Measurements from ENCODE around the gene KRTAP5-2. TPM values are rescaled to one million over a fixed set of nuclear protein-coding genes. Genes with fewer than 3 reads are reported as not detected.

Gene KRTAP5-2
- total and polyA plus RNA-seq, 2 experiments from 2014 or later, result not detected

GRCh38 chr11:1560649-1561251 is 37.3 kb downstream of the KRTAP5-2 start:
- Histone ChIP-seq H3K27ac (no peak overlapping the region), H3K9me2 (ENCODE audit: insufficient read depth) (no peaks in the 10 kb centered on the region), H3F3A (ENCODE audit: insufficient read depth) (no peaks in the 10 kb centered on the region), H4K20me1 (ENCODE audit: insufficient read depth) (no peaks in the 10 kb centered on the region), H3K79me2 (ENCODE audit: insufficient read depth) (no peaks in the 10 kb centered on the region), H3K27me3 (replicated peaks; ENCODE audit: insufficient read depth) (no peaks in the 10 kb centered on the region), H3K36me3 (ENCODE audit: low read depth) (no peaks in the 10 kb centered on the region), H2AFZ (no peak overlapping the region), H3K4me2 (ENCODE audit: unreplicated experiment) (no peak overlapping the region), H3K4me3 (no peak overlapping the region), H3K9me3 (ENCODE audit: low read depth) (no peaks in the 10 kb centered on the region), H3K4me1 (ENCODE audit: insufficient read depth) (peaks cover 13% of the 10 kb centered on the region), H3K9ac (no peak overlapping the region)
- in situ Hi-C loops (cut with MboI), result no loop called here
- 79 to 83% methylated on average over 8 of the region's 8 CpGs for WGBS, 2 experiments (ENCODE audit: low coverage in 1 of 2, low lambda C conversion rate in 2 of 2, missing lambda C conversion rate in 2 of 2)
- TF ChIP-seq EZH2phosphoT487 (IDR thresholded peaks at IDR 0.05; ENCODE audit: insufficient read depth, low read depth) (no peak), EZH2 (IDR thresholded peaks at IDR 0.05; ENCODE audit: insufficient read depth, poor library complexity, severe bottlenecking) (no peak)
- DNase-seq, result no peak

DNA sequence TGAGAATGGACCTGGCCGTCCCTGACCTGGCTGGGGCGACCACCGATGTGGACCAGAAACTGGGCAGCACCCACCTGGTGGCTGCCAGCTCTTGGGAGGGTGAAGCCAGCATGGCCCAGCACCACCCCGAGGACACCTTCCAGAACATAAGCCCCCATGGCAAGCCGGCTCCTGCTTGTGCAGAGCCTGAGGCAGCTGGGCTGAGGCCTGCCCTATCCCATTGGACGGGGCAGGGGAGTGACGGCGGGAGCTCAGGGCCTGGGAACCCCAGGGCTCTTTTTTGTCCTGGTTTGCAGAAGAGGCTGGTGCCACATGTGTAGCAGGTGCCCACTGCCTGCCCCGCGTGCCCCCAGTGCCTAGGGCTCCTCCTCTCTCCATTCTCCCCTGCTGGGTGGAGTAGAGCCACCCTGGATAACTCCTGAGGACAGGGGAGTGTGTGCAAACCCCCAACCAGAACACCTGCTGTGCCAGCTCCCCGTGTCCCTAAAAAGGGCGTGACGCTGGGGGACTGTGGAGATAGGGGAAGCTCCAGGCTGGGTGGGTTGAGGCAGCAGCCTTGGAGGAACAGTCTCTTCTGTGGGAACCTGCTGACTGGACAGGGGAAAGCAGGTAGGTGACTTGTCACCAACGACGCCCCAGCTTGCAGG is 38.0 kb downstream of the KRTAP5-2 start:
- H3F3A ChIP-seq (ENCODE audit: insufficient read depth), result no peaks in the 10 kb centered on the region
- H3K27me3 ChIP-seq (replicated peaks; ENCODE audit: insufficient read depth), result no peaks in the 10 kb centered on the region
- in situ Hi-C loops (cut with MboI), result no loop called here
- TF ChIP-seq EZH2phosphoT487 (IDR thresholded peaks at IDR 0.05; ENCODE audit: insufficient read depth, low read depth) (no peak), EZH2 (IDR thresholded peaks at IDR 0.05; ENCODE audit: insufficient read depth, poor library complexity, severe bottlenecking) (no peak)
- WGBS, 2 experiments (ENCODE audit: low coverage in 1 of 2, low lambda C conversion rate in 2 of 2, missing lambda C conversion rate in 2 of 2), result 63 to 65% methylated on average over 14 to 15 of the region's 15 CpGs
- H3K27ac ChIP-seq, result no peak overlapping the region
- H3K4me2 ChIP-seq (ENCODE audit: unreplicated experiment), result no peak overlapping the region
- H3K9me2 ChIP-seq (ENCODE audit: insufficient read depth), result no peaks in the 10 kb centered on the region
- H3K4me1 ChIP-seq (ENCODE audit: insufficient read depth), result peaks cover 13% of the 10 kb centered on the region
- no peak overlapping the region for H3K4me3 ChIP-seq
- no peaks in the 10 kb centered on the region for H3K79me2 ChIP-seq (ENCODE audit: insufficient read depth)
- H4K20me1 ChIP-seq (ENCODE audit: insufficient read depth), result no peaks in the 10 kb centered on the region
- H2AFZ ChIP-seq, result no peak overlapping the region
- no peaks in the 10 kb centered on the region for H3K36me3 ChIP-seq (ENCODE audit: low read depth)
- no peaks in the 10 kb centered on the region for H3K9me3 ChIP-seq (ENCODE audit: low read depth)
- no peak overlapping the region for H3K9ac ChIP-seq
- no peak for DNase-seq

DNA sequence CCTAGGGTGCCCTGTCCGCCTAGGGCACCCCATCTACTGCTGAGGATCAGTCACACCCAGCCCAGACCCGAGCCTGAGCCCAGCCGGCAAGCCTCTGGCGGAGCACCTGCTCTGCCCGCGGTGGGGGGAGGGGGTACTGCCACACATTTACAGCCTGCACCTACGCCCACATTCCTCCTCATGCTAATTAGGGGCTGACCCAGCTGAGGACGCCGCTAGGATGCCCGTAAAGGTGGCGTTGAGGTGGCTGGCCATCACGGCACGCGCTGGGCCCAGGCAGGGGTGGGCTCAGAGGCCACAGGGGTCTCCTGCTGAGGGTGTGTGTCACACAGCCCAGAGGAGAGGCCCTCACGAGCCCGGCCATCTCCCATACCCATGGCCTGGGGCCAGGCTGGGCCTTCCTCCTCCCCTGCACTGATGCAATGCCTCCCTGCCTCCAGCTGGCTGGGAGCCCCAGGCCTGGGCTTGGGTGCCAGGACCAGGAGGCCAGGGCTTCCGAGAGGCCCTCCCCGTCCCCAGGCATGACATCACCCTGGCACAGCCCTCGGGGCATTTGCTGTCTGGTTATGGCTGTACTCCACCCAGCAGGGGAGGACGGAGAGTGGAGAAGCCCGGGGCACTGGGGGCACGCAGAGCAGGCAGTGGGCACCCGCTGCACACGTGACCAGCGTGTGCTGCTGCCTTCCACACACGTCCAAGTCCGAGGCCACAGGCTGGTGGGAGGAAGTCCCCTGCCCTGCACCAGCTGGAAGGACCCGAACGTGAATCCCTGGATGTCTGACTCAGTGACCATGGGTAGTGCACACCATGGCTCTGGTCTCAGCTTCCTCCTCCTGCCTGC is 38.8 kb downstream of the KRTAP5-2 start:
- 0 out of 2 replicates have a peak overlapping the region, but pooled peaks have one; percentile 22 for H3K27ac ChIP-seq
- H2AFZ ChIP-seq, result peak overlapping the region; percentile 40; the same call in 1 of the 2 replicates
- H3K4me3 ChIP-seq, result no peak overlapping the region
- no peak for TF ChIP-seq EZH2phosphoT487 (IDR thresholded peaks at IDR 0.05; ENCODE audit: insufficient read depth, low read depth)
- no peak for TF ChIP-seq EZH2 (IDR thresholded peaks at IDR 0.05; ENCODE audit: insufficient read depth, poor library complexity, severe bottlenecking)
- 21 to 24% methylated on average over 25 to 28 of the region's 29 CpGs for WGBS, 2 experiments (ENCODE audit: low coverage in 1 of 2, low lambda C conversion rate in 2 of 2, missing lambda C conversion rate in 2 of 2)
- H3K79me2 ChIP-seq (ENCODE audit: insufficient read depth), result no peaks in the 10 kb centered on the region
- no peaks in the 10 kb centered on the region for H3K36me3 ChIP-seq (ENCODE audit: low read depth)
- H4K20me1 ChIP-seq (ENCODE audit: insufficient read depth), result no peaks in the 10 kb centered on the region
- peak; percentile 89 for DNase-seq
- H3K9me3 ChIP-seq (ENCODE audit: low read depth), result no peaks in the 10 kb centered on the region
- H3K9ac ChIP-seq, result peak overlapping the region; percentile 35; the same call in 1 of the 2 replicates
- no peak overlapping the region for H3K4me2 ChIP-seq (ENCODE audit: unreplicated experiment)
- no peaks in the 10 kb centered on the region for H3F3A ChIP-seq (ENCODE audit: insufficient read depth)
- H3K27me3 ChIP-seq (replicated peaks; ENCODE audit: insufficient read depth), result no peaks in the 10 kb centered on the region
- H3K9me2 ChIP-seq (ENCODE audit: insufficient read depth), result no peaks in the 10 kb centered on the region
- in situ Hi-C loops (cut with MboI), result no loop called here
- H3K4me1 ChIP-seq (ENCODE audit: insufficient read depth), result peaks cover 13% of the 10 kb centered on the region

DNA sequence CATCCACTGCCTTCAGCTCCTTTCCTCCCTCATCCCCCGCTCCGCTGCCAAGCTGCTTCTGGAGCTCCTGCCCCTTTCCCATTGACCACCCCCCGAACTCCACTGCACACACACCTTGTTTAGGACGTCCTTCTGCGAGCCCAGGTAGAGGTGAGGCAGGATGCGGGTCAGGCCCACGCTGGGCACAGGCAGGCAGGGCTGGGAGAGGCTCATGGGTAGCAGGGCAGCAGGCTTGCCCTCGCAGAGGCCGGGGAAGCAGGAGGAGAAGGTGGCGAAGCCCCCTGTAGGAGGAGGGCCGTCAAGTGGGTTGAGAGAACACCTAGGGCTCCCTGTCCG is 39.4 kb downstream of the KRTAP5-2 start:
- in situ Hi-C loops (cut with MboI), result no loop called here

More for the DNA sequence above, 39.4 kb downstream of the KRTAP5-2 start:
- Histone ChIP-seq H2AFZ (0 out of 2 replicates have a peak overlapping the region, but pooled peaks have one; percentile 9), H3K9ac (peak overlapping the region; percentile 20; the same call in 1 of the 2 replicates), H3K9me3 (ENCODE audit: low read depth) (no peaks in the 10 kb centered on the region), H3F3A (ENCODE audit: insufficient read depth) (no peaks in the 10 kb centered on the region), H3K79me2 (ENCODE audit: insufficient read depth) (no peaks in the 10 kb centered on the region), H3K9me2 (ENCODE audit: insufficient read depth) (no peaks in the 10 kb centered on the region), H3K4me1 (ENCODE audit: insufficient read depth) (peaks cover 13% of the 10 kb centered on the region), H3K27ac (no peak overlapping the region), H3K27me3 (replicated peaks; ENCODE audit: insufficient read depth) (no peaks in the 10 kb centered on the region), H4K20me1 (ENCODE audit: insufficient read depth) (no peaks in the 10 kb centered on the region), H3K4me3 (no peak overlapping the region), H3K36me3 (ENCODE audit: low read depth) (no peaks in the 10 kb centered on the region), H3K4me2 (ENCODE audit: unreplicated experiment) (peak overlapping the region; percentile 15)
- 50 to 67% methylated on average over 12 of the region's 12 CpGs for WGBS, 2 experiments (ENCODE audit: low coverage in 1 of 2, low lambda C conversion rate in 2 of 2, missing lambda C conversion rate in 2 of 2)
- no peak for DNase-seq
- TF ChIP-seq EZH2phosphoT487 (IDR thresholded peaks at IDR 0.05; ENCODE audit: insufficient read depth, low read depth) (no peak), EZH2 (IDR thresholded peaks at IDR 0.05; ENCODE audit: insufficient read depth, poor library complexity, severe bottlenecking) (no peak)
